ENCODE results near the gene TGFA.

TGFA gene

GRCh38 chr2:70560442-70560841 is 6.8 kb upstream of the TGFA start:
- Mint-ChIP-seq H3K9me3 (no peaks in the 10 kb centered on the region), H3K4me3 (no peak overlapping the region), H3K27ac (no peak overlapping the region)

DNA sequence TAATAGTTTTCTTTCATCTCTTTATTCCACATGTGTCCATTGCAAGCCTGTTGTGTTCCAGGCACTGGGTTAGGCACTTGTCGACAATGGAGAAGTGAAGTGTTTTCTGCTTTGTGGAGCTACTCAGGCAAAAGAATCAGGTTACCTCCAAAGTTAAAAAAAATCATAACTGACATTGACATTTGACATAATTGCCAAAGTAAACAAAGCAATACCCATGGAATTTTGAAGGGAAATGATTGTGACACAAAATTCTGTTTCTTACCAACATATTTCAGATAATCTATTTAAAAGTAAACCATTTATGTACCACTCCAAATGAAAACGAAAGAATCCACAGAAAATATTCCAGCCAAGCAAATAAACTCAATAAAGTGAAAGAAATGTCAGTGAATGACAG is 6.4 kb upstream of the TGFA start:
- Mint-ChIP-seq H3K4me3 (no peak overlapping the region), H3K36me3 (ENCODE audit: low read depth) (no peaks in the 10 kb centered on the region), H3K9me3 (no peaks in the 10 kb centered on the region), H3K4me1 (ENCODE audit: low read depth) (peaks cover 3% of the 10 kb centered on the region), H3K27me3 (peaks cover 13% of the 10 kb centered on the region), H3K27ac (no peak overlapping the region)

More at GRCh38 chr2:70560442-70560841, 6.8 kb upstream of the TGFA start:
- no peaks in the 10 kb centered on the region for H3K4me1 Mint-ChIP-seq (ENCODE audit: low read depth)
- H3K27me3 Mint-ChIP-seq, result peaks cover 13% of the 10 kb centered on the region
- H3K36me3 Mint-ChIP-seq (ENCODE audit: low read depth), result no peaks in the 10 kb centered on the region

DNA sequence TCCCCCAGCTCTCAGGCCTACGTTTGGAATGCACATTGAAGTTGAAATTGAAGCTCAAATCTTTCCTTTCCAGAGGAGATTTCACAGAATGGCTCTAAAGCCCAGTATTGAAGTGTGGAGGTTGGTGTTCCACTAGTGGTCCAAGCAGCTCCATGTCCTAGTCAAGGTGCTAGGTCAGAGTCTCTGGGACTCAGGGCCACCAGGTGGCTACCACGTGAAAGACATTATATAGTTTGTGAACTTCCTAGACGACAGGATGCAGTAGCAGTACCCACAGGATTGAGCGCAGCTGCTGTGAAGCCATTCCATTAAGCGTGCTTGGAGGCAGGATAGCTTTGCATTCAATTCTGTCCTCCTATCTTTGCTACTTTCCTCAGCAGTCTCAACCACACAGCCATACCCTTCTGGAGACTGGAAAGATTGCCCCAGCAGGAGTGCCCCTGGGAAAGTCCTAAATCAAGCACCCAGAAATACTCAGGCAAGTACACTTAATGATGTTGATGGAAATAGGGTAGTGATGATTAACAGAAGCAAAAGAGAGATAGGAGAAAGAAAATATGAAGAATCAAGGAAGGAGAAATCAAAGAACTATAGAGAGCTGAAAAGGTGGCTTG is 4.7 kb upstream of the TGFA start:
- Mint-ChIP-seq H3K4me1 (ENCODE audit: low read depth) (peaks cover 12% of the 10 kb centered on the region), H3K36me3 (ENCODE audit: low read depth) (no peaks in the 10 kb centered on the region), H3K27ac (no peak overlapping the region), H3K4me3 (no peak overlapping the region), H3K9me3 (no peaks in the 10 kb centered on the region), H3K27me3 (peaks cover 17% of the 10 kb centered on the region)

GRCh38 chr2:70557171-70557838 is 3.7 kb upstream of the TGFA start:
- Mint-ChIP-seq H3K4me1 (ENCODE audit: low read depth) (peaks cover 22% of the 10 kb centered on the region), H3K27me3 (peaks cover 26% of the 10 kb centered on the region), H3K27ac (no peak overlapping the region), H3K4me3 (no peak overlapping the region), H3K36me3 (ENCODE audit: low read depth) (no peaks in the 10 kb centered on the region), H3K9me3 (no peaks in the 10 kb centered on the region)

- Mint-ChIP-seq H3K4me3 (no peak overlapping the region), H3K27ac (no peak overlapping the region), H3K27me3 (peaks cover 33% of the 10 kb centered on the region), H3K36me3 (ENCODE audit: low read depth) (no peaks in the 10 kb centered on the region), H3K9me3 (no peaks in the 10 kb centered on the region), H3K4me1 (ENCODE audit: low read depth) (peaks cover 22% of the 10 kb centered on the region)
These were observed 3.0 kb upstream of the TGFA start for GRCh38 chr2:70556608-70557007.

DNA sequence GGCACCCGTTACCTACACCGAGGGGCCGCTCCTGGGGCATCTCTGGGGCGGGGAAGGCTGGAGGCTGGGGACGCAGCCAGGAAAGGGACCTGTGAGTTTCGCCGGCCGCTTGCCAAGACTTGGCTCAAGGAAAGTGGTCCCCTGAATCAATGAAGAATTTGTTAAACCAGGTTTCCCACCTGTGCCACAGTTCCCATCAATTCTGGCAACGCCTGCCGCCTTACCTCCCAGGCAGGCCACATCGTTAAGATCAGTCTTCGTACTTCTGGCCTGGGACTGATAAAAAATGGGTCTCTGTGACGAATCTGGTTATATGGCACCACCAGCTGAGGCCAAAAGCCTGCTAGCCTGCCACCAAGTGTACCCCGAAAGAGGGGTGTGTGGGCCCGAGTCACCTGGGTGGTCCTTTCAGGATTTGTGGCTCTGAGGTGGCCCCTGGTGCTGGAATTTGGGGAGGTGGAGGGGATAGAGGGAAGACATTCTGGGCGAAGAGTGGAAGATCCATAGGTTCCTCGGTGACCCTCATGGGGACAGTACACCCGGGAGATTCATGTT is 789 bp upstream of the TGFA start:
- no peak overlapping the region for H3K27ac Mint-ChIP-seq
- H3K27me3 Mint-ChIP-seq, result peaks cover 35% of the 10 kb centered on the region
- no peaks in the 10 kb centered on the region for H3K36me3 Mint-ChIP-seq (ENCODE audit: low read depth)
- H3K4me1 Mint-ChIP-seq (ENCODE audit: low read depth), result peaks cover 27% of the 10 kb centered on the region
- H3K9me3 Mint-ChIP-seq, result no peaks in the 10 kb centered on the region
- H3K4me3 Mint-ChIP-seq, result peak overlapping the region; percentile 73

DNA sequence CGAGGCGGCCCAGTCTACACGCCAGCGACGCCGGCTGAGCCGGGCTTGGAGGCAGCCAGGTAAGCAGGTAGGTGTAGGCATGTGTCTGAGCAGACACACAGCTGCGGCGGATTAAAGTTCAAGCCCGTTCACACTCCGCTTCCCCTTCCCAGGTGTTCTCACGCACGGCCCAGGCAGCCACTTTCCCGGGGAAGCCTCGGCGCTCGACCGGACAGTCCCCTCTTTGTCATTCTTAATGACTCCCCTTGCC is 367 bp downstream of the TGFA start:
- Mint-ChIP-seq H3K4me1 (ENCODE audit: low read depth) (peaks cover 27% of the 10 kb centered on the region), H3K27me3 (peaks cover 31% of the 10 kb centered on the region), H3K27ac (no peak overlapping the region), H3K9me3 (no peaks in the 10 kb centered on the region), H3K4me3 (peak overlapping the region; percentile 80), H3K36me3 (ENCODE audit: low read depth) (no peaks in the 10 kb centered on the region)

GRCh38 chr2:70552501-70553333 is 909 bp downstream of the TGFA start:
- peak overlapping the region; percentile 80 for H3K4me3 Mint-ChIP-seq
- peaks cover 31% of the 10 kb centered on the region for H3K27me3 Mint-ChIP-seq

DNA sequence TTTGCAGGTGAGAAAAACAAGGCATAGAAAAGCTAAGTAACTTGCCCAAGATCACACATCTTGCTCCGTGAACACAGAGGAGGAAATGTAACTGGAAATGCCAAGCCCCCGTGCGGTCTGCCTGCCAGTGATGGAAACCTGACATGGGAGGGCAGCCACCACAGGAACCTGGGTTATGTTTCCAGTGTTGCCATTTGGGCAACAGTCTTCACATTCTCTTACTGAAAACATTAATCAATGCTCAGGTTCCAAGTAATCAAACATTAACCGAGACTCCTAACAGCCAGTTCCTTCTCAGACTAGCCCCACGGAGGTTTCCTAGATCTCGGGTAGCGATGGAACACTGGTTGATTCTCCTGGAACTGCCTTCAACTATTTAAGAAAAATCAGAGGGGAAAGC is 2.5 kb downstream of the TGFA start:
- H3K9me3 Mint-ChIP-seq, result no peaks in the 10 kb centered on the region
- H3K4me1 Mint-ChIP-seq (ENCODE audit: low read depth), result peaks cover 27% of the 10 kb centered on the region
- H3K4me3 Mint-ChIP-seq, result no peak overlapping the region
- no peaks in the 10 kb centered on the region for H3K36me3 Mint-ChIP-seq (ENCODE audit: low read depth)
- H3K27me3 Mint-ChIP-seq, result peaks cover 30% of the 10 kb centered on the region
- no peak overlapping the region for H3K27ac Mint-ChIP-seq

More at GRCh38 chr2:70552501-70553333, 909 bp downstream of the TGFA start:
- Mint-ChIP-seq H3K36me3 (ENCODE audit: low read depth) (no peaks in the 10 kb centered on the region), H3K9me3 (no peaks in the 10 kb centered on the region), H3K27ac (peak overlapping the region; percentile 61), H3K4me1 (ENCODE audit: low read depth) (peaks cover 27% of the 10 kb centered on the region)

DNA sequence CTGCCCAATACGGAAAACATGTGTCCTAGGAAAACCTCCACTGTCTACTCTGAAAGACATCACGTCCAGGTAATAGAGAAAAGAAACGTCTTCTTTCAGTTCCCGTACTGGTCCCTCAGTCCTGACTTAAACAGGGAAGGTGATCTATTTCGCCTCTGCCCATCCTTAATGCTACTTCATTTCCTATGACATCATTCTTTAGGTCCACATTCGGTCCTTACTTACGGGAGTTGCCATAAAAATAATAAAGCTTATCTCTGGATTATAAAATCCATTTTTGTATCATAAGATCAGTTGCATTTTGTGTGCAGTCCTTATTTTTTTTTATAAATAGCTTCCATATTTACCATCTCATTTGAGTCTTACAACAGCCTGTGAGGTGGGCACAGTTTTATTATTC is 3.7 kb downstream of the TGFA start:
- Mint-ChIP-seq H3K4me1 (ENCODE audit: low read depth) (peaks cover 24% of the 10 kb centered on the region), H3K4me3 (no peak overlapping the region), H3K9me3 (no peaks in the 10 kb centered on the region), H3K27ac (no peak overlapping the region), H3K36me3 (ENCODE audit: low read depth) (no peaks in the 10 kb centered on the region), H3K27me3 (peaks cover 32% of the 10 kb centered on the region)

DNA sequence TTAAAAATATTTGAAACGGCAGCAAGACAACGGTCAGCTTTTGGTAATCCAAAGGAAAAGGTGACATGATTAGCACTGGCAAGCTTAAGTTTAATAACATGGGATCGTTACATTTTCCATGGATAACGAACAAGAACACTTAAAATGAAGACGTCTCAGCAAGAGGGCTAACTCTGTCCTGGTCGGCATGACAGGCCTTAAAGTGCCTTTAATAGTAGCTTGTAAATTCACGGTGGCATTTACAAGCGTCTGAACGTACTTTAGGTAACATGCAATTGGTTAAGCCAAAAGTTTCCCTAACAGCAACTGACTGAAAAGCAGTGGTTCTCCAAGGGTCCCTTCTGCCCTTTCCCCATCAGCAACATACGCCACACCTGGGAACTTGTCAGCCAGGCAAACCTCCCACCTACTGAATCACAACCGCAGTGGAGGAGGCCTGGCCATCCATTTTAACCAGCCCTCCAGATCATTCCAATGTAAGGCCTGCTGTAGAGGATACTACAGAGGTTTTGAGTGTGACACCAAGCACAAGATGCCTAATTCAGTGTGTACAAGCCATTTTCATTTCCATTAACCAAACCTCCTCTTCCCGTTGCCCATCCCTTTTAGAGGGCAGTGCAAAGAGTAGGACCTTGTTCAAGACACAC is 4.4 kb downstream of the TGFA start:
- Mint-ChIP-seq H3K4me3 (no peak overlapping the region), H3K27me3 (peaks cover 33% of the 10 kb centered on the region)

DNA sequence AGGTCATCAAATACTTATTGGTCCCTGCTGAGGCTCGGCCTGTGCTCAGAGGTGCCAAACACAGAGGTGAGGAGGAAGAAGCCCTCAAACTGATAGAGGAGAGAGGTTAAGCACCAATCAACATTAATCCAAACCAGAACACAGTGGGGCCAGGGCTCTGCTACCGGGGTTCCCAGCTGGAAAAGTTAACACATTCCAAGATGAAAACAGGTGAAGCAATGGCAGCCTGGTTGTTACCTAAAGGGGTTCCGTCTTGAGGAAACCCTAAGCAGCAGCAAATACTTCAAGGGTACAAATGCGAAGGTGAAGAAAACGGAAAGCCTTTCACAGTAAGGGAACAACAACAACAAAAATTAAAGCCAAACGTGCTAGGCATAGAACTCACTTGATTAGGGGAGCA is 5.4 kb downstream of the TGFA start:
- no peak overlapping the region for H3K4me3 Mint-ChIP-seq
- no peak overlapping the region for H3K27ac Mint-ChIP-seq
- H3K9me3 Mint-ChIP-seq, result no peaks in the 10 kb centered on the region
- no peaks in the 10 kb centered on the region for H3K36me3 Mint-ChIP-seq (ENCODE audit: low read depth)
- H3K27me3 Mint-ChIP-seq, result peaks cover 29% of the 10 kb centered on the region
- H3K4me1 Mint-ChIP-seq (ENCODE audit: low read depth), result peaks cover 14% of the 10 kb centered on the region

More for the DNA sequence above, 4.4 kb downstream of the TGFA start:
- Mint-ChIP-seq H3K4me1 (ENCODE audit: low read depth) (peaks cover 18% of the 10 kb centered on the region), H3K27ac (no peak overlapping the region), H3K36me3 (ENCODE audit: low read depth) (no peaks in the 10 kb centered on the region), H3K9me3 (no peaks in the 10 kb centered on the region)

DNA sequence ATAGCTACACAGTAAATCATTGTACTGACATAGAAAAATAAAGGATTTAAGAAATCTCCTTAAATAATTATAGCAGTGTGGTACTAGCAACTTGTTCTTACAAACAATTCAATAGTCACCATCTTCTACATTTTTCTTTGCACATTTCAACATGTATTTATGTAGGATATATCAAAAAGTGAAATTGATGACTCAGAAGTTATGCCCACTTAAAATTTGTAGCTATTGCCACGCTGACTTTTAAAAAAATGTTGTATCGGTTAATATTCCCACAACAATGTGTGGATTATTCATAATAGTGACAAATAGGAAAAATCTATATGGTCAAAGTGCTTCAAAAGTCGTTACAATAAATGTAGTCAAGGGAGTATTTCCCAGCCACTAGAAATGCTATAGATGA is 6.7 kb downstream of the TGFA start:
- Mint-ChIP-seq H3K4me1 (ENCODE audit: low read depth) (peaks cover 6% of the 10 kb centered on the region), H3K27me3 (peaks cover 15% of the 10 kb centered on the region), H3K36me3 (ENCODE audit: low read depth) (no peaks in the 10 kb centered on the region), H3K4me3 (no peak overlapping the region), H3K27ac (no peak overlapping the region), H3K9me3 (no peaks in the 10 kb centered on the region)

DNA sequence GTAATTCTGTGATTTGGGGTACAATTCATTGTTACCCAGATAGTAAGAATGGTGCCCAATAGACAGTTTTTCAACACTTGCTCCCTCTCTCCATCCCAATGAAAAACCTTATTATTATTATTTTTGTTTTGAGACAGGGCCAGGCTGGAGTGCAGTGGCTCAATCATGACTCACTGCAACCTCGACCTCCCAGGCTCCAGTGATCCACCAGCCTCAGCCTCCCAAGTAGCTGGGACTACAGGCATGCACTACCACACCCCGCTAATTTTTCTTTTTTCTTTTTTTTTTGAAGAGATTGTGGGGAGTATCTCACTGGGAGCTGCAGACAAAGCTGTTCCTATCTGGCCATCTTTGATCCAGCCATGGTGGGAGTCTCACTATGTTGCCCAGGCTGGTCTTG is 7.2 kb downstream of the TGFA start:
- peaks cover 11% of the 10 kb centered on the region for H3K27me3 Mint-ChIP-seq
- H3K4me3 Mint-ChIP-seq, result no peak overlapping the region
- H3K4me1 Mint-ChIP-seq (ENCODE audit: low read depth), result peaks cover 6% of the 10 kb centered on the region
- H3K9me3 Mint-ChIP-seq, result no peaks in the 10 kb centered on the region
- H3K27ac Mint-ChIP-seq, result no peak overlapping the region
- no peaks in the 10 kb centered on the region for H3K36me3 Mint-ChIP-seq (ENCODE audit: low read depth)

All from stimulated activated naive CD8-positive, alpha-beta T cell treated with anti-CD3 and anti-CD28 coated beads, Interleukin-15, Interleukin-2, amounts not matched to agents 100 ng/mL and 50 ng/mL, for 24 hours (primary cell).